ENCODE results near the gene MYH11.

Gene MYH11

GRCh38 chr16:15773968-15774367 lies 82.9 kb downstream of the MYH11 start:
- no peak for DNase-seq

DNA sequence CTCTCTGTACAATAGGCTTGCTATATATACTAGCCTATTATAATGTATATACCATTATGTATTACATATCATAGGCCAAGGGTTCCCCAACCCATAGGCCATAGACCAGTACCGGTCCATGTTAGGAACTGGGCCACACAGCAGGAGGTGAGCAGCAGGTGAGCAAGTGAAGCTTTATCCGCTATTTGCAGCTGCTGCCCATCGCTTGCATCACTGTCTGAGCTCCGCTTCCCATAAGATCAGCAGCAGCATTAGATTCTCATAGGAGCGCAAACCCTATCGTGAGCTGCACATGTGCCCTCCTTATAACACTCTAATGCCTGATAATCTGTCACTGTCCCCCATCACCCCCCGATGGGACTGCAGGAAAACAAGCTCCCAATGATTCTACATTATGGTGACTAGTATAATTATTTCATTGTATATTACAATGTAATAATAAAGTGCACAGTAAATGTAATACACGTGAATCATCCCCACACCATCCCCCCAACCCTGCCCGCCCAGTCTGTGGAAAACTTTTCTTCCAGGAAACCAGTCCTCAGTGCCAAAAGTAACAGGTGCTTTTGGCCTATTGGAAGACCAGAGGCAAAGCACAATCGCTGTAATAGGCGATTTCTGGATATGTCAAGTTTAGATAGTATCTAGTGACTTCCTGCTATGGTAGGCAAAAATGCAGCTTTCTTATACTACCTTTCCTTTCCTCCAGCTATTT lies 84.1 kb downstream of the MYH11 start:
- DNase-seq: no peak

GRCh38 chr16:15771694-15772093 lies 85.1 kb downstream of the MYH11 start:
- no peak for DNase-seq

GRCh38 chr16:15770512-15770911 lies 86.3 kb downstream of the MYH11 start:
- DNase-seq: no peak

DNA sequence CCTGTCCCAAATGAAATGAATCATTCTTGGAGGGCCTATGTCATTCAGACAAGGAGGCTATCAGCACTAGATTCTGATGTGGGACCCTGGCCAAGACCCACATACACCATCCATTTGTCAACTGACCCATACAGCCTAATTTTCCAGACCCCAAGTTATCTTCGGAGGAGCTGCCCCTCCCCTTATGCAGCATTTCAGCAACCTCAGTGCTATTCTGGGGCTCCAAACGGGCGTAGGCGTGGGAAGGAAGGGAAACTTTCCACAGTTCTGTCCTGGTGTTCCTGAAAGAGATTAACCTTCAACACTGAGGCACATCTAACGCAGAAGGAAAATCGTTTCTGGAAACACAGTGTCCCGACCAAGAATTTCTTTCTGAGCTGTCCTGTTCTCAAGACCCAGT lies 86.7 kb downstream of the MYH11 start:
- DNase-seq: no peak

DNA sequence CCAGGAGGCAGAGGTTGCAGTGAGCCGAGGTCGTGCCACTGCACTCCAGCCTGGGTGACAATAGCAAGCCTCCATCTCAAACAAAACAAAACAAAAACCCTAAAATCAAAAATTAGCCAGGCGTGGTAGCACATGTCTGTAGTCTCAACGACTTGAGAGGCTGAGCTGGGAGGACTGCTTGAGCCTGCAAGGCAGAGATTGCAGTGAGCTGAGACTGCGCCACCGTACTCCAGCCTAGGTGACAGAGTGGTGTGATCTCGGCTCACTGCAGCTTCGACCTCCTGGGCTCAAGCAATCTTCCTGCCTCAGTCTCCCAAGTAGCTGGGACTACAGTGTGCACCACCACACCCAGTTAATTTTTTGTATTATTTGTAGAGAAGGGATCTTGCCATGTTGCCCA lies 87.6 kb downstream of the MYH11 start:
- no peak for DNase-seq

- no peak for DNase-seq
Measured at GRCh38 chr16:15768201-15768600, 88.6 kb downstream of the MYH11 start.

- DNase-seq: no peak
Measured at GRCh38 chr16:15766918-15767317, 89.9 kb downstream of the MYH11 start.

DNA sequence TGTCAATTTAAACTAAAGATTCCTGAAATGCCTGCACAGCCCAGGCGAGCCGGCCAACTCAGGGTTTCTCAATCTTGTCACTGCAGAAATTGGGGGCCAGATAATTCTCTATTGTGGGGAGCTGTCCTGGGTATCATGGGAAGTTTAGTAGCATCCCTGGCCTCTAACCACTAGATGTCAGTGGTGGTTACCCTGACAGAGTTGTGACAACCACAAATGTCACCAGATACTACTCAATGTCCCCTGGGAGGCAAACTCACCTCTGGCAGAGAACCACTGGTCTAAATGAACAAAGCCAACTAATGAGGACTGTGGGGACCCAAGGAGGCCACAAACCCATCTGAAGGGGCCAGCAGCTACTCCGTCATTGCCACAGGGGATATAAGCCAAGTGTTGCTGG lies 90.9 kb downstream of the MYH11 start:
- DNase-seq: peak; percentile 48

- no peak for DNase-seq
Measured at GRCh38 chr16:15765116-15765515, 91.7 kb downstream of the MYH11 start.

- no peak for DNase-seq
Measured at GRCh38 chr16:15764112-15764511, 92.7 kb downstream of the MYH11 start.

GRCh38 chr16:15760129-15760528 lies 96.7 kb downstream of the MYH11 start:
- no peak for DNase-seq

DNA sequence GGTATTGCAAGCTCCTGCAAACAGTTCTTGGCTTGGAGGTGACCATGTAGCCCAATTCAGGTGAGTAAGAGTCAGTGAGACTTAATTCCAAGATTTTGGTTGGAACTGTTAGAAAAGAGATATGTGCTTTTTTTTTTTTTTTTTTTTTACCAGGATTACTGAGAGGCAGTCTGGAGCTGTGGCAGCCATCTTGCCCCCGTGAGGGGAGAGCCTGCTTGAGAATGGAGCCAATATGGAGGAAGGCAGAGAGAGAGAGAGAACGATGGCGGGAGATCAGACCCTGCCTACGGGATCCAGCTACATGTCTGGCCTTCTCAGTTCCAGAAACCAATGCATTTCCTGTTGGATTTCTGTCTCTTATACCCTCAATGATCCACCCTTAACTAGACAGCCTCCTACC lies 97.8 kb downstream of the MYH11 start:
- DNase-seq: no peak

GRCh38 chr16:15757630-15758251 lies 99.1 kb downstream of the MYH11 start:
- no peak for DNase-seq

- DNase-seq: no peak
Measured at GRCh38 chr16:15757077-15757386, 99.8 kb downstream of the MYH11 start.

DNA sequence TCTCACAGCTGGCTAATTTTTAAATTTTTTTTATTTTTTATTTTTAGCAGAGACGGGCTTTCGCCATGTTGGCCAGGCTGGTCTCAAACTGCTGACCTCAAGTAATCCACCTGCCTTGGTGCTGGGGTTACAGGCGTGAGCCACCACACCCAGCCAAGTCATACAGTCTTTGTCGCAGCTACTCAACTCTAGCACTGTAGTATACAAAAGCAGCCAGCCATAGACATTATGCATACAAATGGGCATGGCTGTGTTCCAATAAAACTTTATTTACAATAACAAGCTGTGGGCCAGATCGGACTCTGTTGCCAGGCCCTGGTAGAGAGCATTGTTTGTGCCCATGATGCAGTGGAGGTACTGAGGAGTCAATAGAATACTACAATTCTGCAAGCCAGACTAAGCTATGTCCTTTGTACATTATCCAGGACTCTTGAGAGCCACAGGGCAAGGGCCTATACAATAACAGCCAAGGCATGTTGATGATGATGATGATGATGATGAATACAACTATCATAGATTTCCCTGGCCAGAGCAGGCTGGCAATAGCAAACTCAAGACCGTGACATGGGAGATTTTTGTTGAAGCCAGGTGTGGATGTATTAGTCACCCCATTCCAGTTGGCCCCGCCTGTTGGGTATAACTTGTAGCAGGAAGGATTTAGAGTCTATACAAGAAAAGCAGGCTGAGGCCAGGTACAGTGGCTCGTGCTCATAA lies 101.8 kb downstream of the MYH11 start:
- DNase-seq: no peak

DNA sequence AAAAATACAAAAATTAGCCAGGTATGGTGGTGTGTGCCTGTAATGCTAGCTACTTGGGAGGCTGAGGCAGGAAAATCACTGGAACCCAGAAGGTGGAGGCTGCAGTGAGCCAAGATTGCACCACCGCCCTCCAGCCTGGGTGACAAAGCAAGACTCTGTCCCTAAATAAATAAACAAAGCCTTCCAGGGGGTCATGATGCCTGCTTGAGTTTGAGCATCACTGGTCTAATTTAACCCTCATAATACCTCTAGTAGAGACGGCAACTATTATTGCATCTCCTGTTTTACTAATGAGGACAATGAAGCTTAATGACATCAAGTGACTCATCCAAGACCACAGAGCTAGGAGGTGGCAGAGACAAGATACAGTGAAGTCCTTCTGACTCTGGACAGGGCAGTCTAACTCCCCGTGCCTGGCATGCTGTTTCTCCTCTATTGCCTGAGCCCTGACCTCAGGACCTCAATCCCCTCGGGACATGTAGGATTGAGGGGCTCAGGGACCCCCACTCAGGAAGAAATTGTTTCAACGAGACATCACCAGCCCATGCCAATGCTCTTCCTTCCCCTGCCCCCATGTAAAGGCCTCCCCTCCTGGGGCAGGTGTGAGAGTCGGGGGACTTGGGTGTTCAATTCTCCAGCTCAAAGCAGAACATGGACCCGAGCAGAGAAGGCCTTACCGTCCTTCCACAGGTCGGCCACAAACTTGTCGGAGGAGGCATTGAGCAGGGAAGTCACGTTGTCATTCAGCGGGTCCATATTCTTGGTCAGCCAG lies 103.9 kb downstream of the MYH11 start:
- no peak for DNase-seq

- DNase-seq: no peak
Measured at GRCh38 chr16:15751940-15752339, 104.9 kb downstream of the MYH11 start.

DNA sequence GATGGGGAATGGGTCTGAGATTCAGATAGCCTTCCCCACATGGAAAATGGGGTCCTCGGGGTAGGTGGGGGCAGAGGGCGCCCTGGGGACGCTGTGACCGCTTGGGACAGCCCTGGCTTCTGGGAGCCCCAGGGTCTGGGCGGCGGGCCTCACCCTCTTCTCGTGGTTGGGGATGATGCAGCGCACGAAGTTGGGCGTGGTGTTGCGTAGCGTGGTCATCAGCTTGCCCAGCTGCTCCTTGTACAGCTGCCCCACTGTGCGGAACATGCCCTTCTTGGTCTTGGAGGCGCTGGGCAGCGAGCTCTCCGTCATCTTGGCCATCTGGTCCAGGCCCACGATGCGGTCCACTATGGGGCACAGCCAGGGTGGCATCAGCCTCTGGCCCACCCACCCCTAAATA lies 106.8 kb downstream of the MYH11 start:
- no peak for DNase-seq

DNA sequence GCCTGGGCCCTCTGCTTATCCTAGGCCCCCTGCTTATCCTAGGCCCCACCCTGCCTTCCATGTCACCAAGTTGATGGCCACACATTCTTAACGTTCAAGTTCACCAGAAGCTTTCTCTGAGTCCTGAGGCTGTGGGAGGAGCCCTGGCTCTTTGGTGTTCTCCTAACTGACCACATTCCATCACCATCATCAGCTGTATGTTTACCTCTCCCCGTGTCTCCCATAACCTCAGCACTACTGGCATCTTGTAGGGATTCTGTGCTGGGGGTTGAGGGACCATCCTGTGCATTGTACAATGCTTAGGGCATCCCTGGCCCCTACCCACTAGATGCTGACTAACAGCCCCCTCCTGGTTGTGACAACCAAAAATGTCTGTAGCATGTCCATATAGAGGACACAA lies 107.5 kb downstream of the MYH11 start:
- DNase-seq: no peak

DNA sequence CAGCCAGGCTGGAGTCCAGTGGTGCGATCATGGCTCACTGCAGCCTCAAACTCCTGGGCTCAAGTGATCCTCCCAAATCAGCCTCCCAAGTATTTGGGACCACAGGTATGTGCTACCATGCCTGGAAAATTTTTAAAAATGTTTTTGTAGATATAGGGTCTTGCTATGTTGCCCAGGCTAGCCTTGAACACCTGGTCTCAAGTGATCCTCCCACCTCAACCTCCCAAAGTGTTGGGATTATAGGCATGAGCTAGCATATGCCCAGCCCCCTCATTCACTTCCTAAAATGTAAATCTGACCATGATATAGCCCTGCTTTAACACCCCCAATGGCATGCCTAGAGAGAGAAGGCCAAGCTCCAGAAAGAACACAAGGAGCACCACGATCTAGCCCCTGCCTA lies 108.2 kb downstream of the MYH11 start:
- no peak for DNase-seq

GRCh38 chr16:15747937-15748336 lies 108.9 kb downstream of the MYH11 start:
- DNase-seq: no peak

DNA sequence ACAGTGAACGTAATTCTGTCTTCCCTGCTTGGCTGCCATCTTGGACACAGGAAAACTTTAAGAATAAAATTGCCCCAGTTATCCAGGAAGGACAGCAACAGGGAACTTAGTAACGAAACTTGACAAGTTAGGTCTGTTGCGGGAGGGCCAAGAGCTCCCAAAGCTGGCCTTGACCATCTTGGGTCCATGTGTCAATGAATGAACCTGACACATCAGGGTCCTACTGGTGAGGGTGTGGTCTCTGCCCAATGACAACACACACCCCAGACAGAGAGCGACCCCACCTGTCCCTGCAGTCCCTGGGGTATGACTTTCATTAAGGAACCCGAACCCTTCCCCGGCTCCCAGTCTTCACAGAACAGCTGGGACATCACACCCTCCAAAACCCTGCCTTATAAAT lies 110.5 kb downstream of the MYH11 start:
- no peak for DNase-seq

GRCh38 chr16:15743657-15744056 lies 113.2 kb downstream of the MYH11 start:
- DNase-seq: no peak

All from CD4-positive, alpha-beta T cell treated with Interleukin-12 subunit alpha and Interleukin-12 subunit beta, for 1 hour (primary cell).